ENCODE measurements around the gene FRY. TPM values are rescaled to one million over a fixed set of nuclear protein-coding genes. Genes with fewer than 3 reads are reported as not detected.

Gene FRY
- total and polyA plus RNA-seq, 10 of the 15 experiments (the other 5 are each of a cell fraction or from before 2014, with no cell fraction given) = 0.18 to 1.4 (median 0.30) TPM

DNA sequence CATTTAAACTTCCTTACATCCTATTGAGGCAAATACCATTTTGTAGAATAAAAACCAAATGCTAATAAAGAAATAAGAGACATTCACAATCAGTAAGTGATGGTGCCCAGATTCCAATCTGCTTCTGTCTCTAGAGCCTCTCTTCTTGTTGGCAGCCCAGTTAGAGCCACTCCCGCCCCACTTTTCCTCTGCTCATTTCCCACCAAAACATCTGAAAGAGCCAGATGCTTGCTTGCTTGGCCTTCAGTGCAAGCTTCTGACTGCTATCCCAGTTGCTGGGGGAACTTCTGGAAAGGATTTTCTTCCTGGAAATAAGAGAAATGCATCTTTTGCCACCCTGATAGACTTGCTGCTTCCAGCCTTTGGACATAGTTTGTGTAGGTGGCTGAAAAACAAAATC is 12.9 kb downstream of the FRY start (continued):
- TF ChIP-seq ZNF687 (IDR thresholded peaks at IDR 0.05) = no peak
- TF ChIP-seq EGR1 (IDR thresholded peaks at IDR 0.05; ENCODE audit: borderline replicate concordance in 1 of 2, low read depth in 2 of 2, low read length in 2 of 2) = no peak
- TF ChIP-seq, protein P1, sequence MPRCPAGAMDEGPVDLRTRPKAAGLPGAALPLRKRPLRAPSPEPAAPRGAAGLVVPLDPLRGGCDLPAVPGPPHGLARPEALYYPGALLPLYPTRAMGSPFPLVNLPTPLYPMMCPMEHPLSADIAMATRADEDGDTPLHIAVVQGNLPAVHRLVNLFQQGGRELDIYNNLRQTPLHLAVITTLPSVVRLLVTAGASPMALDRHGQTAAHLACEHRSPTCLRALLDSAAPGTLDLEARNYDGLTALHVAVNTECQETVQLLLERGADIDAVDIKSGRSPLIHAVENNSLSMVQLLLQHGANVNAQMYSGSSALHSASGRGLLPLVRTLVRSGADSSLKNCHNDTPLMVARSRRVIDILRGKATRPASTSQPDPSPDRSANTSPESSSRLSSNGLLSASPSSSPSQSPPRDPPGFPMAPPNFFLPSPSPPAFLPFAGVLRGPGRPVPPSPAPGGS (IDR thresholded peaks at IDR 0.05; ENCODE audit: borderline replicate concordance, insufficient read depth, low read depth, low read length, poor library complexity, severe bottlenecking) = no peak
- no peak for TF ChIP-seq ZBED1 (IDR thresholded peaks at IDR 0.05; ENCODE audit: borderline replicate concordance)
- no peak for TF ChIP-seq EZH2 (IDR thresholded peaks at IDR 0.05; ENCODE audit: borderline replicate concordance, control insufficient read depth, low read depth, low read length)
- no peak for TF ChIP-seq HSF1 (IDR thresholded peaks at IDR 0.05; ENCODE audit: low read depth, low read length)
- TF ChIP-seq HDGF (IDR thresholded peaks at IDR 0.05) = no peak
- TF ChIP-seq CBFB (IDR thresholded peaks at IDR 0.05; ENCODE audit: low read depth) = no peak
- TF ChIP-seq PAX8 (IDR thresholded peaks at IDR 0.05) = no peak
- no peak for TF ChIP-seq CUX1 (IDR thresholded peaks at IDR 0.05; ENCODE audit: insufficient replicate concordance, low read depth, low read length)
- no peak for TF ChIP-seq SREBF2 (IDR thresholded peaks at IDR 0.05; ENCODE audit: low read length)
- no peak for TF ChIP-seq SREBF1 (IDR thresholded peaks at IDR 0.05; ENCODE audit: low read length)
